ENCODE results near the gene MTG1.
"Not testable (repeated sequence)": the region's sequence is repeated elsewhere in the genome, so short reads cannot be mapped to it uniquely, and the experiment has no call there.

MTG1 gene

DNA sequence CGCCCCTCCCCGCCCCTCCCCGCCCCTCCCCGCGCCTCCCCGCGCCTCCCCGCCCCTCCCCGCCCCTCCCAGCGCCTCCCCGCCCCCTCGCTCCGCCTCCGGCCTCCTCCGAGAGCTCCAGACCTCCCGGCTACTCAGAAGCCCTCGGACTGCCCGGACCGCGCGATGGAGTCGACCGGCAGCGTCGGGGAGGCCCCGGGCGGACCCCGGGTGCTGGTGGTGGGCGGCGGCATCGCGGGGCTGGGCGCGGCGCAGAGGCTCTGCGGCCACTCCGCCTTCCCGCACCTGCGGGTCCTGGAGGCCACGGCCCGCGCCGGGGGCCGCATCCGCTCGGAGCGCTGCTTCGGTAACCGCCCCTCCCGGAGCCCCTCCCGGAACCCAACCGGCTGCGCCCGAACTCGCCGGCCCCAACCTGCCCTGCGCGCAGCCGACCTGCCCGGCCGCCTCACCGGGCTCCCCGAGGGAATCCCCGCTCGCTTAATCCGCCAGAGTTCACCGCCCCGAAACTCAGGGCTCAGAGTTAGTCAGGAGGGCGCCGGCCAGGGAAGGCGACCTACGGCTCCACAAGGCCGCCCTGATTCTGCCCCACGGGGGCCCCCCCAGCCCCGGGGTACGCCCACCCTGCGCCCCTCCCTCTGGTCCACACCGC is 14.7 kb upstream of the MTG1 start, which contains the start of gene PAOX:
PAOX (plus strand) TSS at position 111 of the 649 bp plus-strand sequence; CDS start at position 166, 55 bp downstream.
- DNase-seq = no peak

DNA sequence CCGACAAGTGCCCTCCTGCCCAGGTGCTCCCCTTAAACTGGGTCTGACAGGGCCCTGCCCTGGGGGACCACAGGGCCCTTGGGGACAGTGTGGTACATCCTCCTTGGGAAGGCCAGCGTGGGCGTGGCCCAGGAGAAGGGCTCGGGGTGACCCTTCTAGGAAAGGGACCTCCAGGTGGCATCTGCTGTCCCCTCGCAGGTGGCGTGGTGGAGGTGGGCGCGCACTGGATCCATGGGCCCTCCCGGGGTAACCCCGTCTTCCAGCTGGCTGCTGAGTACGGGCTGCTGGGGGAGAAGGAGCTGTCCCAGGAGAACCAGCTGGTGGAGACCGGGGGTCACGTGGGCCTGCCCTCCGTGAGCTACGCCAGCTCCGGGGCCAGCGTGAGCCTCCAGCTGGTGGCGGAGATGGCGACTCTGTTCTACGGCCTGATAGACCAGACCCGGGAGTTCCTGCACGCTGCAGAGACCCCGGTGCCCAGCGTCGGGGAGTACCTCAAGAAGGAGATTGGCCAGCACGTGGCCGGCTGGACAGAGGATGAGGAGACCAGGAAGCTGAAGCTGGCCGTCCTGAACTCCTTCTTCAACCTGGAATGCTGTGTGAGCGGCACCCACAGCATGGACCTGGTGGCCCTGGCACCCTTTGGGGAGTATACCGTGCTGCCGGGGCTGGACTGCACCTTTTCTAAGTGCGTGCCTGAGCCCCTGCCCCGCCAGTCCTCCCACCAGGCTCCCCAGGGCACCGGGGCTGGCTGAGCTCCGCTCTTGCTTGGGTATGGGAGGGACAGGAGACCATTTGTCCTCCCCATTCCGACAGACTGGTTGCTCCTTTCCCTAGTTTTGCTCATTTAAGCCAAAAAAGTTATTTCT is 13.9 kb upstream of the MTG1 start:
- no peak for DNase-seq

DNA sequence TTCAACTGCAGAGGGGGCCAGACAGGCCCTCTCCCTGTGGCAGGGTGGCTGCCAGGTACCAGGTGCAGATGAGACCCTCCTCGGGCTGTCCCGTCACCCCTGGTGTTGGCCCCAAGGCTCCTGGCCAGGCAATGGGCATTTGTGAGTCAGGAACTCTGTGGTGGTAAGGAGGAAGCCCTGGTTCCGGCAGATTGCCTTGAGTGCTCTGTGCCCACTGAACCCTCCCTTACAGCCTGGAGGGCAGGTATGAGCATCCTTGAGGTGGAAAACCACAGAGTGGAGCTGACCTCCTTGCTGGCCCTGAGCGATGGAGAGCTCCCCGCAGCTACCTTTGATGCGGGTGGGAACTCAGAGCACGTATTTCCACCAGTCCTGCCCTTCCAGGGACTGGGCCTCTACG is 12.9 kb upstream of the MTG1 start:
- no peak for DNase-seq

DNA sequence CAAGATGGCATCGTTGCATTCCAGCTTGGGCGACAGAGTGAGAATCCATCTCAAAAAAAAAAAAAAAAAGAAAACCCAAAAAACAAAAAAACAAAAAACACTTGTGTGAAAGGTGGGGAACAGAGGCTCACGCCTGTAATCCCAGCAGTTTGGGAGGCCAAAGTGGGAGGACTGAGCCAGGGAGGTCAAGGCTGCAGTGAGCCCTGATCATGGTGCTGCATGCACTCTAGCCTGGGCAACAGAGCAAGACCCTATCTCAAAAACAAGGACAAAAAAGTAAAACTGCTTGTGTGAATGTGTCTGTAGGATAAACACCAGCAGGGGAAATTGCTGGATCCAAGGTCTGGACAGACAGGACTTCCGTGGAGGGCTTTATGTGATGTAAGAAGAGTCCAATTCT is 10.4 kb upstream of the MTG1 start:
- DNase-seq = no peak

DNA sequence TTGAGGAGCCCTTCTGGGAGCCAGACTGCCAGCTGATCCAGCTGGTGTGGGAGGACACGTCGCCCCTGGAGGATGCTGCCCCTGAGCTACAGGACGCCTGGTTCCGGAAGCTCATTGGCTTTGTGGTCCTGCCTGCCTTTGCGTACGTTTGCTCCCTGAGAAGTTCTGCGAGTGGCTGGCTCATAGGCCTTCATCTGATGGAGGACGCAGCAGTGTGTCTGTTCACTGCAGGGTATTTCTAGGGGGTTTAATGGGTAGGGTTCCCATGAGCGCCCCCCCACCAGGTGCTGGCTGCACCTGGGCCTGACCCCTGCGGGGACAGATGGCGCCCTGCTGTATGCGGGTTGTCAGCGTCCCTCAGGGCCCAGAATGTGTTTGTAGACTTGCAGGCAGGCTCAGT is 9.9 kb upstream of the MTG1 start:
- DNase-seq = no peak

DNA sequence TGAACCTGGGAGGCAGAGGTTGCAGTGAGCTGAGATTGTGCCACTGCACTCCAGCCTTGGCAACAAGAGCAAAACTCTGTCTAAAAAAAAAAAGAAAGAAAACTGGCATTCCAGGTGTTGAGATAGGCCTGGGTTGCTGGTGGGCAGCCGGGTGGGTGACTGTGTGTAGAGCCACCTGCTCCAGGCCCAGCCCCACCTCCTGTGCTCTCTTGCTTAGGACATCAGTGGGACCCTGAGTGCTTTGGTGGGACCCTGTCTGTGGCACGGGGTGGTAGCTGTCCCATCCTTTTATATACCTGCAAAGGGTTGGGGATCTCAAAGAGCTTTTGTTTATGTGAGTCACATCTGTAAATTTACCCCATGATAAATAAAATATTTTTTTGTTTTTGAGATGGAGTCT is 8.7 kb upstream of the MTG1 start:
- DNase-seq = no peak

DNA sequence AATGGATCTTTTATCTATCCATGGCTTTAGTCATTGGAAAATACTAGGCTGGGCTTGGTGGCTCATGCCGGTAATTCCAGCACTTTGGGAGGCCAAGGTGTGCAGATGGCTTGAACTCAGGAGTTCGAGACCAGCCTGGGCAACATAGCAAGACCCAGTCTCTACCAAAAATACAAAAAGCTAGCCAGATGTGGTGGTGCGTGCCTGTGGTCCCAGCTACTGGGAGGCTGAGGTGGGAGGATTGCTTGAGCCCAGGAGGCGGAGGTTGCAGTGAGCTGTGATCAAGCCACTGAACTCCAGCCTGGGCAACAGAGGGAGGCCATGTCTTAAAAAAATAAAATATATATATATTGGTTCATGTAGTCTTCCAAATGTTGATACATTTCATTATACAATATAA is 7.0 kb upstream of the MTG1 start:
- DNase-seq = not testable (repeated sequence)

DNA sequence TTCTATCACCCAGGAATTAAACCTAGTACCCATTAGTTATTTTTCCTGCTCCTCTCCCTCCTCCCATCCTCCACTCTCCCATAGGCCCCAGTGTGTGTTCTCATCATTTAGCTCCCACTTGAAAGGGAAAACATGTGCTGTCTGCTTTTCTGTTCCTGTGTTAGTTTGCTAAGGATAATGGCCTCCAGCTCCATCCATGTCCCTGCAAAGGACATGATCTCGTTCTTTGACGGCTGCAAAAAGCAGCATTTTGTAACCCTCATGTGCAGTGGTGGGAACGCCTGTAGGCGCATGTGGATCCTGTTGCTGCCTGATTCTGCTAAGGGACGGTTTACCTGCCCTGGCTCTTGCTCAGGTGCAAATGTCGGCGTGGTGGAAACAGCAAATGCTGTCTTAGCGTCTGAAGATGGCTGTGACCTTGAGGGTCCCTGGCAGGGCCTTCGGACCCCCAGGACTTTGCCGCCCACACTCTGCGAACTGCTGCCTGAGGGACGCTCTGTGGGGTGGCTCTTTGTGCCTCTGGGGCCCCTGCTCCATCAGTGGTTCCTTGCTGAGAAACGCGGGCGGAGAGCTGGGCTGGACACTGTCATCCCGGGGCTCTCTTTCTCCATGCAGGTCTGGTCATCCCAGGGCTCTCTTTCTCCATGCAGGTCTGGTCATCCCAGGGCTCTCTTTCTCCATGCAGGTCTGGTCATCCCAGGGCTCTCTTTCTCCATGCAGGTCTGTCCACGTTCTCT is 5.6 kb upstream of the MTG1 start:
- peak; percentile 31 to 41 for DNase-seq

DNA sequence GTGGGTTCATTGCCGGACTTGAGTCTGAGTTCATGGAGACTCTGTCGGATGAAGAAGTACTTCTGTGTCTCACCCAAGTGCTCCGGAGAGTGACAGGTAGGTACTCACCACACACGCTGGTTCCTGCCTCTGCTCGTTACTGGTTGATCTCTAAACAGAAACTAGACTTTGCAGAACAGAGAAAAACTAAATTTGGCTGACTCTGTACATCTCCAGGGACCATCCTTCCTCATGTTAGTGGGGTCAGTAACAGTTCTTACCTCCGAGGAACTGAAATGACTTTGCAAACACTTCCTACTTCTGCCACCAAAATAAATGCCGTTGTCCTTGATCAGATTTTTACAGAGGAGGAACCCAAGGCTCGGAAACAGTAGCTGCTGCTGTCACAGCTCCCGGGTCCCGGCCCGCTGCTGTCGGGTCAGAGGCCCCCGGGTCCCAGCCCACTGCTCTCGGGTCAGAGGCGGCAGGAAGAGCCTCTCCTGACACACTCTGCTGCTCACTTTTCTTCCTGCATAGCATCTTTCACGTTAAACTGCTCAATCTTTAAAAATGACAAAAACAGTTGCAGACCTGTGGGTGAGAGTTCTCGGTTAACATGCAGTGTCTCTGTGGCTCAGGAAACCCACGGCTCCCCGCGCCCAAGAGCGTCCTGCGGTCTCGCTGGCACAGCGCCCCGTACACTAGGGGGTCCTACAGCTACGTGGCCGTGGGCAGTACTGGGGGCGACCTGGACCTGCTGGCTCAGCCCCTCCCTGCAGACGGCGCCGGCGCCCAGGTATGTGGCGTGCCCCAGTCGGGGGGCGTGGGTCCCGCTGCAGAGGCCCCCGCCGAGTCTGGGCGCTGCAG is 4.8 kb upstream of the MTG1 start:
- DNase-seq = peak; percentile 32 to 40

DNA sequence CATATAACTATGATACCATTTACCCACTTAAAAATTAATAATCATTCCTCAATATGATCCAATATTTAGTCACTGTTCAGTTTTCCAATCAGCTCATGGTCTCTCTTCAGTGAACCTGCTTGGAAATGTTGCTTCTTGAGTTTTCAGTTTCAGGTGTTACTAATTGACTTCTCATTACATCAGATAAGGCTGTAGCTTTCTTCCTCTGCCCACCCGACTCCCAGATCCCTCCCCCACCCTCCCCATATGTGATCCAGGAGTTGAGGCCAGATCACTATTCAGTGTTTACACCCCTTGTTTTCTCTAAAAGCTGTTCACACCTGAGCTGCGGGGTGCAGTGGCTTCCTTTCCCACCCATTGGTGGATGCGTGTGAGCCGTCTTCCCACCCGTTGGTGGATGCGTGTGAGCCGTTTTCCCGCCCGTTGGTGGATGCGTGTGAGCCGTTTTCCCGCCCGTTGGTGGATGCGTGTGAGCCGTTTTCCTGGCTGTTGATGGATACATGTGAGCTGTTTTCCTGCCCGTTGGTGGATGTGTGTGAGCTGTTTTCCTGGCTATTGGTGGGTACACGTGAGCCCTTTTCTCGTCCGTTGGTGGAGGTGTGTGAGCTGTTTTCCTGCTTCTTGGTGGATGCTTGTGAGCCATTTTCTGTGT is 3.2 kb upstream of the MTG1 start:
- DNase-seq = no peak

DNA sequence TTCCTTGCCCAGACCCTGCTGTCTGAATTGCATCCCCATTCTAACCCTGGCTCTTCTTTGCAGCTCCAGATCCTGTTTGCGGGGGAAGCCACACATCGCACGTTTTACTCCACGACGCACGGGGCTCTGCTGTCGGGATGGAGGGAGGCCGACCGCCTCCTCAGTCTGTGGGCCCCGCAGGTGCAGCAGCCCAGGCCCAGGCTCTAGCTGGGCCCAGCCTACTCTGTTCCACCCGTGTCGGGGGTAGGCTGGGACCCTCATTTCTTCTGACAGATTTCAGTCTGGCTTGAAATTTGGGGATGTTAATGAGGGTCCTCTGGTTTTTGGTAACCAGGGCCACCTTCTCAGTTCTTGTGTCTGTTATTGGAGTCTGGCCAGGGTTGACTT is 2.7 kb upstream of the MTG1 start:
- DNase-seq = no peak

DNA sequence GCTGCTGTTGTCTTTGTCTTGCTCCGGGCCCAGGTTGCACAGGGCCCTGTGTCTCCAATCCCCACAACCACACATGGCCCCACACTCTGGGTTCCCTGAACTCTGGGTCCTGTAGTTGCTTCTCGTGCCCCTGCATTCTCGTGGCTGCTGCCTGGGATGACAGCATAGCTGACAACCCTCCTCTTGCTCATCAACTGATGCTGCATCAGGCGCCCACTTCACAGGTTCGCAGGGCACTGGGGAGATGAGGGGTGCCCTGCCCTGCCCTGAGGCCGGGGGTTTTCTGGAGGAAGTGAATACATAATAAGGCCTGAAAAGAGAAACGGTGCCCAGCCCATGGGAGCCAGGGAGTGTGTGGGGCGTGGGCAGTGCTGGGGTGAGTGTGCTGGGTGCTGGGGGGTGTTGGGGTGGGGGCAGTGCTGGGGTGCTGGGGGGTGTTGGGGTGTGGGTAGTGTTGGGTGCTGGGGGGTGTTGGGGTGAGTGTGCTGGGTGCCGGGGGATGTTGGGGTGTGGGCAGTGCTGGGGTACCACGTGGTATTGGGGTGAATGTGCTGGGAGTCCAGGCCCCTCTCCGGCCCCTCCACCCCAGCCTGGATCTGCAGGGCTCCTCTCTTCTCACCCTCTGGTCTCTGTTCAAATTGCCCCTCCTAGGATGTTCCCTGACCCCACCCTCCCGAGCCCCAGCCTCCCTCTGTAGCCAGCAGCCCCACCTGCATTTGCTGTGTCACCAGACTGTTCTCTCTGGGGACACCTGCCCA is 2.0 kb upstream of the MTG1 start:
- DNase-seq = no peak

DNA sequence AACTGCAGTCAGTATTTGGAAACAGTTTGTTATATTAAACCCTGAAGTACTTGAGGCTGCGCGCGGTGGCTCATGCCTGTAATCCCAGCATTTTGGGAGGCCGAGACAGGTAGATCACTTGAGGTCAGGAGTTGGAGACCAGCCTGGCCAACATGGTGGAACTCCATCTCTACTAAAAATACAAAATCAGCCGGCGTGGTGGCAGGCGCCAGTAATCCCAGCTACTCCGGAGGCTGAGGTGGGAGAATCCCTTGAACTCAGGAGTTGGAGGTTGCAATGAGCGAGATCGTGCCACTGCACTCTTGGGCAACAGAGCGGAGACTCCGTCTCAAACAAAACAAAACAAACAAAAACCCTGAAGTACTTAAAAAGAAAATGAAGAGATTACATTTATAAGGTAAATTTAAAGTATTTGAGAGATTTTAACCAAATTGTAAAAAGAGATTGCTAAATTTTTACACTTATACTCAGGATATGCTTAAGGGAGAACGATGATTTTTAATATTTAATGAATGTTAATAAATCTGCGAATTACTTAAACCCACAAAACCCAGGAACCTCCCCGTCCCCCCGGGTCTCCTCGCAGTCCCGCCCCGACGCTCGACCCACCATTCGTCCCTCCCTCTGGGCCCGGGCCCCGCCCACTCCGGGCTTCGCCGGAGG is 425 bp upstream of the MTG1 start:
- no peak for DNase-seq

DNA sequence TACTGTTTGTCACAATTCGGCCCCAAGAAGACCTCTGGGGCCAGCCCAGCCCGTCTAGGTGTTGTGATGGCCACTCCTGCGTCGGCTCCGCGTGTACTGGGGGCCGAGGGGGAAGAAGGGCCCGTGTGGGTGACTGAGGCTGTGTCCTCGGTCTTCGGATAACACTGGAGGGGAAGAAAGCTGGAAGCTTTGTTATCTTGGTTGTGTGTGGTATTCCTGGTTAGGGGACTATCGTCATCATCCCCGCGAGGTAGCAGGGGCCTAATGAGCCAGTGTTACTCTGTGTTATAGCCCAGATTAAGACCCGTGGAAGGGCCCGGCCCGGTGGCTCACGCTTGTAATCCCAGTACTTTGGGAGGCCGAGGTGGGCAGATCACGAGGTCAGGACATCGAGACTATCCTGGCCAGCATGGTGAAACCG is 854 bp downstream of the MTG1 start:
- no peak for DNase-seq

DNA sequence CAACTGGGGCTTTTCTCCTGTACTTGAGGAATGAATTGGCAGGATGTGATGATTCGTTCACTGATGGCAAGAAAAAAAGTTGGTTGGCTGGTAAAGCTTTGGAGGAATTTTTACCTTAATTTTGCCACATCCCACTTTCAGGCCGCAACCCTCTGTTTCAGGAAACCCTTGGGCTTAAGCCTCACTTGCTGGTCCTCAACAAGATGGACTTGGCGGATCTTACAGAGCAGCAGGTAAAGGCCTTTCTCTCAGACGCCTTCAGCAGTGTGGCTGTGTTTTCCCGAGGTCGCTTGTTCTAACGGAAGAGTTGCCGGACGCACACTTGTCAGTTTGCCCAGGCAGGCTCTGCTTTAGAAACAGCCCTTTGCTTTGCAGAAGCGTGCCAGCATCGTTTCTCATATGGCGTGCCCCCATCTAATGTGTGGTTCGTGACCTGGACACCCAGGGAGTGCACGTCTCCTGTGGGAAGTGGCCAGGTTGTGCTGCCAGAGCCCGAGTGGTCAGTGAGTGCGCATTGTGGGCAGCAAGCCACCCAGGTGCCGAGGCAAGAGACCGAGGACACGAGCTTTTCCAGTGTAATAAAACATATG is 2.2 kb downstream of the MTG1 start:
- DNase-seq = no peak

DNA sequence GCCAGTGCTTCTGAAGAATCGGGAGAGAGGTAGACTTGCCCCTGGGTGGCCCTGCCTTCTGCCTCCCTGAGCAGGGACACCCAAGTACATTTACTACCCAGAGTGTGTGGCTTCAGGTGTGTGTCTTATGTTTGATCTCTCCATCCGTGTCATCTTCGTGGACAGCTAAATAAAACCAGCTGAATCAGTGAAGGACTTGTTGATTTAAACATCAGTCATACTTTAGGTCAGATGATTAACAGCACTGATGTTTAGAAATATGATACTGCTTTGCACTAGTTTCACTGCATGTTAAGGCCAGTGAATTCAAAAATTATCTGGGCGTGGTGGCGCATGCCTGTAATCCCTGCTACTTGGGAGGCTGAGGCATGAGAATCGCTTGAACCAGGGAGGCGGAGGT is 4.0 kb downstream of the MTG1 start:
- no peak for DNase-seq

DNA sequence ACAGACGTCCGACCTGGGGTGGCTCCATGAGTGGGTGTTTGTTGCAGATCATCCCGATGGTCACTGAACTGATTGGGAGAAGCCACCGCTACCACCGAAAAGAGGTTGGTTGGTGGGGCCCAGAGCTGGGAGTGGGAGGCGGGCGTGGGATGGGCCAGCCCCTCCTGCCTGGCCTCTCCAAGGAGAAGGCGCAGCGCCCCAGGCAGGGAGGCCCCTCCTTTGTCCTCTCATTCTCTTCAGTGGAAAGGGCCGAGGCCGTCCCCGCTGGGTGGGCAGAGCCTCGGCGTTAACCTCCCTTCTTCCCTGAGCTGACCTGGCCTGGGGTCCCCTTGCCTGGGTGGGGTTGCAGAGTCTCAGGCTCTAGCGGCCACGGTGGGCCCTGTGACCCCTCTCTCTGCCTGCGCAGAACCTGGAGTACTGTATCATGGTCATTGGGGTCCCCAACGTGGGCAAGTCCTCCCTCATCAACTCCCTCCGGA is 5.2 kb downstream of the MTG1 start:
- DNase-seq = no peak

DNA sequence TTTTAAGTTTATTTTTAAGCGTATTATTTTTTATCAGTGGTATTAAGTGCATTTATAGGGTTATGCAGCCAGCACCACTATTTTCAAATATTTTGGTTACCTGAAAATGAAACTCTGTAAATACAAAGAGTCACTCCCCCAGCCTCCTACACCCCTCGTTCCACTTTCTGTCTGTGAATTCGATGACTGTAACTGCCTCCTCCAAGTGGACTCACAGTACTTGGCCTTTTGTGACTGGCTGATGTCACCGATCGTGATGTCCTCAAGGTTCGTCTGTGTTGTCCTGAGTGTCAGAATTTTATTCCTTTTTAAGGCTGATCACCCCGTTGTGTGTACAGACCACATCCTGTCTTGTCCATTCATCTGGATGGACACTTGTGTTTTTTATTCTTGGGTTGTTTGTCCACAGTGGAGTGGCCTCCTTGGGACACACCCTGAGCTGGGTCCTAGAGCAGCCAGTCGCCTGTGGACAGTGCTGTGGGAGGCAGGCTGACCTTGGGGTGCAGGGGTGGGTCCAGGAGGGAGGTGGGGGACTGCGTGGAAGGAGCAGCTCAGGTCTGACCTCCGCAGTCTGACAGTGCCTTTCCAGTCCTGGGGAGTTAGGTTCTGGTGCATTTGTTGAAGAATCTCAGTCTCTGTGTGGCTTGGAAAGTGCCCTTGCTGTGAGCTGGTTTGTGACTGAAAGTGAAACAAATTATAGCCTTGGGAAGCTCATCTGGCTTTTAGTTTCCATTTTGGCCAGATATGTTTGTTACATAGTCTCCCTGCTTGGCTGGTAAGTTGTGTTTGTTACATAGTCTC is 6.9 kb downstream of the MTG1 start:
- DNase-seq = no peak

DNA sequence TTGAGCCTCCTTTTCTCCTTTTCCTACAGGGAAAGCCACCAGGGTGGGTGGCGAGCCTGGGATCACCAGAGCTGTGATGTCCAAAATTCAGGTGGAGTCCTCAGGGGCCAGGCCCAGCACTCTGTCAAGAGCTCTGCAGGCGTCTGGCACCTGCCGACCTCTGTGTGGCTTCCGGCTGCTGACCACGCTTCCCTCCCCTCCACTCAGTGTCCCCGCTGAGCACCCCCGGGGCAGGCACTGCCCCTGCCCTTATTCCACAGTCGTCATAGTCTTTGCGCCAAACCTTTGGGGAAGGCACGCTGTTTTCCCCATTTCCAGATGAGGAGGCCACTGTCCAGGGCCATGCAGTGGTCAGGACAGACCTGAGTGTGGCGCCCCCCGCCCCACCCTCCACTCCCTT is 7.5 kb downstream of the MTG1 start:
- DNase-seq = no peak
